RPMI7951 (cell line): ENCODE data around the gene NCOA5. TPM values are rescaled to one million over a fixed set of nuclear protein-coding genes. Genes with fewer than 3 reads are reported as not detected.
A peak's percentile ranks its signal among the peaks of the same experiment; 100 is the strongest.

Experiments
- DNase-seq: peaks from one replicate; pipeline ENCODE4 v3.0.0-alpha.2; 2012; ENCODE audit warnings: low read depth
- total RNA-seq: library from RNA; depleted of rRNA; stranded (reverse); fragments of >200 nt; shearing (Covaris generic); gene quantifications from 2 replicates; pipeline ENCODE4 v1.2.3, GENCODE V29; 2014

Gene NCOA5
- total RNA-seq, 1 experiment from 2014 or later: 15.1 TPM

GRCh38 chr20:46040902-46041535 is 48.7 kb downstream of the NCOA5 start:
- peak; percentile 62 for DNase-seq

DNA sequence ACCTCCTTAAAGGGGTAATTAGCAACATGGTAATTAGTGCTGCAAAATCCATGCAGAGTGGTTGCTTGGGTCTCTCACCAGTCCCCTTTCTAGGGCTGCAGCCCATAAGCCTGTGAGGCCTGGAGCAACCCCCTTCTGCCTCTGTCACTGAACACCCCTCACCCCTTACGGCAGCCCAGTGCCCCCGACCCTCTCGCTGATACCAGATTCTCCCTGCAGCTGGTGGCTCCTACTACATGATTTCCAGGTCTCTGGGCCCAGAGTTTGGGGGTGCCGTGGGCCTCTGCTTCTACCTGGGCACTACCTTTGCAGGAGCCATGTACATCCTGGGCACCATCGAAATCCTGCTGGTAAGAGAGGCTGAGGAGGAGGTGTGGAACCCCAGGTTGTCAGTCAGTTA is 52.7 kb downstream of the NCOA5 start:
- DNase-seq: no peak

DNA sequence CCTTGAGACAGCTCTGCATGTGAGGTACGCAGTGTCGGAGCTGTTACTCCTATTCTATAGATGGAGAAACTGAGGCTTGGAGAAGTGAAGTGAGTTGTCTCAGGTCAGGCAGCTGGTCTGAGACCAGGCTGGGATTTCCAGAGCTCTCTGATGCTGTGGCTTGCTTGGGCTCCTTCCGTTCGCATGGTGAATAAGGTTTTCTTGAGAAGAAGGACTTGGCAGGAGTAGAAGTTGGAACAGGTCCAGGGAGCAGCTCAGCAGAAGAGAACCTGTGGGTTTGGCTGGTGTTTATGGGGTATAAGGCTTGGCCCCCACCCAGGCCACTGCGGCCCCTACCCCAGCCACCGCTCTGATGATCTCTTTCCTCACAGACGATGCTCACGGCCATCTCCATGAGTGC is 53.4 kb downstream of the NCOA5 start:
- no peak for DNase-seq

DNA sequence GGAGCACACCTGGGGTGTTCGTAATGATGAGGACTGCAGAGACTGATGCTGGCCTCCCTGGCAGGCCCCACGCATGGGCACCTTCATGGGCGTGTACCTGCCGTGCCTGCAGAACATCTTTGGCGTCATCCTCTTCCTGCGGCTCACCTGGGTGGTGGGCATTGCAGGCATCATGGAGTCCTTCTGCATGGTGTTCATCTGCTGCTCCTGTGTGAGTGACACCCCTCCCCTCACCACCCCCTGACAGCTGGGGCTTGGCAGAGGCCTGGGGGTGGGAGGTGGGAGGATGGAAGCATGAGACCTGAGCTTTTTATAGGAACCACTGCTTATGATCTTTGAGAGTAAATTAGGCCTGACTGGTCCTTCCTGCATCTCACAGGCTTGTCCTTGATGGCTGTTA is 54.0 kb downstream of the NCOA5 start:
- DNase-seq: no peak

GRCh38 chr20:46035253-46035652 is 54.5 kb downstream of the NCOA5 start:
- no peak for DNase-seq

DNA sequence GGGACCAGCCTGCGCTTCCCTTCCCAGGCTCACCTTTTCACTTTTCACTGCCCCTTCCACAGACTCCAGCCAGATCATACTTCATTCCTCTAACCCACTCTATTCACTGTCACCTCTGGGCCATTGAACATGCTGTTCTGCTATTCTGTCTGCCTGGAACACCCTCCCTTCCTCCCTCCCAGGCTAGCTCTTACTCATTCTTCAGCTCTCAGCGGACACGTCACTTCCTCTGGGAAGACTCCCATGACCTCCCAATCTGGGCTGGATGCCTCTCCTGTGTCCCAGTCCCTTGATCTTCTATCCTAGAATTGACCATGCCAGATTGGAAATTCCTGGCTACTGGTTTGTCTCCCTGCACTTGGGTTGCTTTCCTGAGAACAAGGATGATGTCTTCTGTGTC is 55.7 kb downstream of the NCOA5 start:
- DNase-seq: no peak

DNA sequence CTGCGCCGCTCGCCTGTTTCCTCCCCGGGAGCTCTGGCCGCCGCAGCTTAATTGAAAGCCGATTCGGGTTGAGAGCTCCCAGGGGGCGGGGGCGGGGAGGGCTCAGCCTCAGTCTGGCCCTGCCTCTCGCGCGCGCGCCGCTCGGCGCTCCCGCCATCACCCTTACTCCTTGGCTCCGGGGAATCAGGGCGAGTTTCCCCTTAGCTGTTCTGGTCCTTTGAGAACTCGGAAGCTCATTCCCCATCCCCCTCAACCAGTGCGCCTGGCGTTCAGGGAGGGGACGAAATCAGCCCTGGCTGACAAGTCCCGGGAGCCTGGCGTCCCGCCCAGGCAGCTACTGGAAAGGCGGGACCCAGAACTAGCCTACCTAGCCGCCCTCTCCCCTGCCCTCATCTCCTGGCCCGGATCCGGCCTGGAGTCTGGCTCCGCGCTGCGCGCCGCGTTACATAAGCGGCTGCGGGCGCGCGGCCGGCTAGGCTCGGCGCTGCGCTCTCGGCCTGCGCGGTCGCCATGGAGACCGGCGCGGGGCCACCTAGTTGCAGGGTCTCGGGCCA is 58.0 kb downstream of the NCOA5 start:
- no peak for DNase-seq

- DNase-seq: no peak
Measured at GRCh38 chr20:46031014-46031569, 58.7 kb downstream of the NCOA5 start.

GRCh38 chr20:46030284-46031013 is 59.3 kb downstream of the NCOA5 start:
- DNase-seq: no peak

DNA sequence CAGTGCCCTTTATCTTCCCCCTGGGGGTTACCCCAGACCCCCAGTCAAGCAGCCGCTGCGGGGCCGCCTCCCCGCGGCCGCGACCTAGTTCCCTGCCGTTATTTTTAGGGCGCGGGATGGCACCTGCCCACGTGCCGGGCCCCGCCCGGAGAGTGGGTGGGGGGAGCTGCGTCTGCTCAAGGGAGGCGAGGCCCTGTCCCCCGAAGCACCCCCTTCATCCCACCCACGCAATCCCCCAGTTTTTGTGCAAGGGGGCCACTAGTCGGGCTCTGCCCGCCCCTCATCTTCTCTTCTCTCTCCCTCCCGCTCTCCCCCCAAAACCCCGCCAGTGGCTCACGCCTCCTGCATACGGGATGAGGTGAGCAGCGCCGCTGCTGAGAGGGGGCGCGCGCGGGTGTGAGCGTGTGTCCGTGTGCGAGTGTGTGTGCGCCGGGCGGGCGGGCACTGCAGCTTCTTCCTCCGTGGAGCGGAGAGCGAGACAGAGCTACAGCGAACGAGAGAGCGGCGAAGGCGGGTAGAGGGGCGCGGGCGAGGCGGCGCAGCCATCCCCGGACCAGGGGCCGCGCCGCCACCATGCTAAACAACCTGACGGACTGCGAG is 60.9 kb downstream of the NCOA5 start, which contains the start of gene SLC12A5:
TSS of gene SLC12A5 (plus strand) at position 444 of the 600 bp plus-strand sequence. CDS start at position 574, 130 bp downstream.
- no peak for DNase-seq

DNA sequence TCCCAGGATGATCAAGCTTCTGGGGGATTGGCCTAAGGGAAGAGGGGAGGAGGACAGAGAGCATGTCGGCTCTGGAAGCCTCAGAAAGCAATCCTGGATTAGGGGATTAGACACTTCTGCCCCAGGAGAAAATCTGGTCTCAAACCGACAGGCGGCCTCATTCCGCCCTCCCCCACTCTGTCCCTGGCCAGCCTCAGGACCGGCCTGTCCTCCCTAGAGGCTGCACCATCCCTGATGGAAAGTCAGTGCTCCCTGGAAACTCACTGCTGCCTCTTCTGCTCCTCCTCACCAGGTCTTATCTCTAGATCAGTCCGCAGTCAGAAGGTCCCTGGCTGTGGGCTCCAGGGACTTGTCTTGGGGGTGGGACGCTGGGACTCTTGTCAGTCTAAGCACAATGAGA is 61.7 kb downstream of the NCOA5 start:
- no peak for DNase-seq

DNA sequence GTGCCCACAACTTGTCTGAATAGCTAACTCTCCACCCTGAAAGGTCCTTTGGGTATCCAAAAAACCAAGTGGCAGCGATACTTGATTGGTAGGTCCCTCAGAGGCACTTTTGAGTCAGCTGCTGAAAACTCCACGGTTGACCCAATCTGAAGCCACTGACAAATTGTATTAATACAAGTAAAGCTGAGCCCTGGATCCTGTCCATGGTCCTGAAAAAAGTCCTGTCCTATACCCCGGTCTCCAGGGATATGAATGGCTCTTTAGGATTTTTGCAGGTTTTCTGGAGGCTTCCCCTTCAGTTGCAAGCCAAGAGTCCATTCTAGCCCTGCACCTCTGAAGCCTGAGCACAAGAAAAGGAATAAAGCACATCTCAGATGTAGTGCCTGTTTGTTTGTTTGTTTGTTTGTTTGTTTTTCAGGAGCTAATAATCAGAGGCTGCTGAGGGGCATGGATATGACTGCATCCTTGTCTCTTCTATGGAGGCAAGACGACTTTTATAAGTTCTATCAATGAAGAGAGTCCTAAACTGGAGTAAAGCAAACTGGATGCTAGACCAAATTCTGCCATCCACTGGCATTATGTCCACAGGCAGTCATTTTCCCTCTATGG is 62.4 kb downstream of the NCOA5 start:
- peak; percentile 73 for DNase-seq

GRCh38 chr20:46025376-46025783 is 64.4 kb downstream of the NCOA5 start:
- no peak for DNase-seq

GRCh38 chr20:46023999-46024398 is 65.8 kb downstream of the NCOA5 start:
- DNase-seq: peak; percentile 51

DNA sequence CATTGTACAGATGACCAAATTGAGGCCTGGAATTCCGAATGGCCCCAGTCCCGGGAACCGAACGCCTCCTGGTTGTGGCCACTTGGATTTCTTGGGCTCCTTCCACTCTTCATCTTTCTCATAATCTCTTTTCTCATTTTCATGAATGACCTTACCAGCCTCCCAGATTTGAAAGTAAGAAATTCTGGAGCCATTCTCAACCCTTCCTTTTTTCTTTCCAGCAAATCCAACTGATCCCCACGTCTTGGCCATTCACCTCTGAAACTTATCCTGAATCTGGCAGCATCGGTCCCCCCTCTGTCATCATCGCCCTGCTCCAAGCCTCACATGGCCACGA is 66.6 kb downstream of the NCOA5 start:
- DNase-seq: no peak

GRCh38 chr20:46022411-46023147 is 67.2 kb downstream of the NCOA5 start:
- no peak for DNase-seq

DNA sequence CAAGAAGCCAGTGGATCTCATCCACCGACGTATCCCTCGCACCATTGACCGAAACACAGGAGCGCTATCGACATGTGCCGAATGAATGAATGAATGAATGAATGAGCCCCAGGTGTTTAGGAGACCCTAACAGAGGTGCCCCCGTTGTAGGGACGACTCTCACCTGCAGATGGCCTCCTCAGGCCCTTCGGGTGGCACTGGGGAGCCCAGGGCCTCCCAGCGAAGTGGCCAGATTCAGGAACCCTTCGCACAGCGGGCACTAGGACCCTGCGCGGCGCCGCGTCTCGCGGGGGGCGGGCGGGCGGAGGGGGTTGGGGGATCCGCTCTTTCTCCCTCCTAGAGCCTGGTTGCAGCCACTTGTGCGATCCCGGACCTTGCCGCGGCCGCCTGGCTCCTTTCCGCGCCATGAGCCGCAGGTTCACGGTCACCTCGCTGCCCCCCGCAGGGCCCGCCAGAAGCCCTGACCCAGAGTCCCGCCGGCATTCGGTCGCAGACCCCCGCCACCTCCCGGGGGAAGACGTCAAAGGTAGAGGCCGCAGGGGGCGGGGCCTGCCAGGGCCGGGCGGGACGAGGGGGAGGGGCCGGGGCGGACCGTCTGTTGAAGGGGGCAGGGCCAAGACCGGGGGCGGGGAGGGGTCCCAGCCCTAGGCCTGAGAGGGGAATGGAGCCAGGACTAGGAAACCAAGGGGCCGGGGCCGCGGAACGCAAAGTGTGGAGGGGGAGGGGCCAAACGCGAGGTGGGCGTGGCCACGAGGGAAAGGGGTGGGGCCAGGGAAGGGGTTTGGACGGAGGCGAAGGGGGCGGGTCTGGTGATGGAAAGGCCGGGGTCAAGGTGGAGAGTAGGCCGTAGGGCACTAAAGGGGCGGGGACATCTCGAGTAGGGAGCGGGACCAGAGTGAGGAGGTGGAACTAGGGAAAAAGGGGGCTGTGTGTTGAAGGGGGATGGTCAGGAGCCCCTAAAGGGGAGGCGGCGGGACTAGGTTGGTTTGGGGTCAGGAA is 68.1 kb downstream of the NCOA5 start:
- DNase-seq: peak; percentile 54

- peak; percentile 60 for DNase-seq
Measured at GRCh38 chr20:46020555-46020954, 69.2 kb downstream of the NCOA5 start.

- no peak for DNase-seq
Measured at GRCh38 chr20:46018611-46019010, 71.2 kb downstream of the NCOA5 start.

DNA sequence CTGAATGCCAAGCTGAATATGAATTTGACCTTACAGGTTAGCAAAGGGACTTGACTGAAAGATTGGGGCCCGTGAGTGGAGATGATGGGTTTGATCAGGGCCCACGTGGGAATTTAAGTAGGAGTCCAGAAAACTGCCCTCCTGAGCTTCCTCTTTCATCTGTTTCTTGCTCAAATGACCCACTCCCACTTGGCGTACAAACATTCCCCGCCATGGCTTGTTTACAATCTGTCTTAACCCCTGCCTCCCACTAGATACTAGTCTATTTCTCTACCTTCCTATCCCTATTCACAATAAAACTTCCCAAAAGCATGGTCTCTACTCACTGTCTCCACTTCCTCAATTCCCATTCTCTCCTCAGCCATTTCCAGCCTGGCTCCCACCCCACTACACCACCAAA is 71.7 kb downstream of the NCOA5 start:
- DNase-seq: no peak
